ENCODE results near the gene ZNF423.
"Not testable (repeated sequence)": the region's sequence is repeated elsewhere in the genome, so short reads cannot be mapped to it uniquely, and the experiment has no call there.

Gene ZNF423

DNA sequence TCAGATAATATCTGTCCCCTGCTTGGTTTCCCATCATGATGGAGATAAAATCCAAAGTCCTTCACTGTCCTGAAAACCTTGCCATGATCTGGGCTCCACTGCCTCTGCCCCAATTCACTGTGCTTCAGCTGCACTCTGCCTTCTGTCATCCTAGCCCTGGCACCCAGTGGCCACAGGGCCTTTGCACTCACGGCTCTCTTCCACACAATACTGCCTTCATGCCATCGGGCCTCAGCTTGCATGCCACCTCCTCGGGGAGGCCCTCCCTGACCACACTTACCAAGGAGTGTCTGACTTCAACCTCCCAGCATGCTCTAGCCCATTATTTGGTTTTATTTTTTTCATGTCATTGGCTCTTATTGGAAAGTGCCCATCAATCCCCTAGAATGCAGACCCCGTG is 336.2 kb downstream of the ZNF423 start:
- no peak for FAIRE-seq
- TF ChIP-seq POU2F2 (IDR thresholded peaks at IDR 0.05; ENCODE audit: low read depth, low read length) = no peak
- TF ChIP-seq POLR2AphosphoS5 (IDR thresholded peaks at IDR 0.05; ENCODE audit: low read depth, low read length) = no peak
- TF ChIP-seq PAX5 (IDR thresholded peaks at IDR 0.05; ENCODE audit: insufficient read depth, low read length, severe bottlenecking) = no peak
- TF ChIP-seq POLR2A (IDR thresholded peaks at IDR 0.05; ENCODE audit: low read depth, low read length) = no peak
- DNase-seq (ENCODE audit: insufficient read length, low spot score) = no peak

DNA sequence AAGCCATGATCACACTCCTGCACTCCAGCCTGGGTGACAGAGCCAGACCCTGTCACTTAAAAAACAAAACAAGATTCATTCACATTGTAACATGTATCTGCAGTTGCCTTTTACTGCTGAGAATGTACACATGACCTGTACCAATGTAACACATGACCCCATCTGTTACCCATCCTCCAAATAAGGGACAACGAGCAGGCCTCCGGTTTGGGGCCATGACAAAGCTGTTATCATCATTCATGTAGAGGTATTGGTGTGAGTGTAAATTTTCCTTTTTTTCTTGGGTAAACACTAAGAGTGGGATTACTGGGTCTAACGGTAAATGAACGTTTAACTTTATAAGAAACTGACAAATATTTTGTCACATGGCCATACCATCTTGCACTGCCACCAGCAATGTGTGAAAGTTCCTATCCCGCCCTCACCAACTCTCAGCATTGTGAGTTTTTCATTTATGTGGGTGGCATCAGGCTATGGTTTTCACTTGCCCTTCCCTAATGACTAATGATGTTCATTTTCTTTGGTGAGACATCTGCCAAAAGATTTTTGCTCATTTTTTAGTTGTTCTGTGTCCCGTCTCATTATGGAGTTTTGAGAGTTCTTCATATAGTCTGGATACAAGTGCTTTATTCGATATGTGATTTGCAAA is 336.8 kb downstream of the ZNF423 start:
- TF ChIP-seq SPI1 (IDR thresholded peaks at IDR 0.05; ENCODE audit: low read depth, low read length) (no peak), POLR2AphosphoS5 (IDR thresholded peaks at IDR 0.05; ENCODE audit: low read depth, low read length) (no peak), TAF1 (IDR thresholded peaks at IDR 0.05; ENCODE audit: low read depth, low read length) (no peak), PAX5 (IDR thresholded peaks at IDR 0.05; ENCODE audit: insufficient read depth, low read length, severe bottlenecking) (no peak)
- DNase-seq (ENCODE audit: insufficient read length, low spot score) (no peak), FAIRE-seq (no peak)

DNA sequence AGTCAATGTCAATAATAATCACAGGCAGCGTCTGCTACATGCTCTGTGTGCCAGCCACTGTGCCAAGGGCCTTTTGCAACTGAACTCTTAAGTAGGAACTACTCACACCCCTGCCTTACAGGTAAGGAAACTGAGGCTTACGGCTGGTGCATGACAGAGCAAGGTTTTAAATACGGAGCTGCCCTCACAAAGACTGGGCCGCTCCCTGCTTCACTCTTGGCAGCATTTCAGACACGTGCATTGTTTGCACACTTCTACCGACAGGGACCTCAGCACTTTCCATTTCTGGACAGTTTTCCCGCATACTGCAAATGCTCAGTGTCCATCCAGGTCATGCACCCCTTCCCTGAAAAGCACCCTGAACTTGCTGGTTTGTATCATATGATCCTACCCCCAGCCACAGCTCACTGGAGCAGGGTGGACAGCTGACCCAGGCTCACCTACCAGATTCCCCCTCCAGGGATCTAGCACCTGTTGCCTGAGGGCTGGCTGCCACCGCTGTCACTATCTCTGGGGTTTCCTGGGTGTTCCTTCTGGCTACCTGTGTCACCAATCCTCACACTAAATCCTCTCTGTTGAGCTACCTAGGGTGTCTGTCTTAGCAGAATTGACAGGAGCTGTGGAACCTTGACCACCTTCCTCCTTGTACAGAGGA is 339.4 kb downstream of the ZNF423 start:
- TF ChIP-seq PAX5 (IDR thresholded peaks at IDR 0.05; ENCODE audit: insufficient read depth, low read length, severe bottlenecking) (no peak), POLR2AphosphoS5 (IDR thresholded peaks at IDR 0.05; ENCODE audit: low read depth, low read length) (no peak), POU2F2 (IDR thresholded peaks at IDR 0.05; ENCODE audit: low read depth, low read length) (no peak), POLR2A (IDR thresholded peaks at IDR 0.05; ENCODE audit: low read depth, low read length) (no peak), TAF1 (IDR thresholded peaks at IDR 0.05; ENCODE audit: low read depth, low read length) (no peak), SPI1 (IDR thresholded peaks at IDR 0.05; ENCODE audit: low read depth, low read length) (no peak)
- FAIRE-seq (no peak), DNase-seq (ENCODE audit: insufficient read length, low spot score) (no peak)

DNA sequence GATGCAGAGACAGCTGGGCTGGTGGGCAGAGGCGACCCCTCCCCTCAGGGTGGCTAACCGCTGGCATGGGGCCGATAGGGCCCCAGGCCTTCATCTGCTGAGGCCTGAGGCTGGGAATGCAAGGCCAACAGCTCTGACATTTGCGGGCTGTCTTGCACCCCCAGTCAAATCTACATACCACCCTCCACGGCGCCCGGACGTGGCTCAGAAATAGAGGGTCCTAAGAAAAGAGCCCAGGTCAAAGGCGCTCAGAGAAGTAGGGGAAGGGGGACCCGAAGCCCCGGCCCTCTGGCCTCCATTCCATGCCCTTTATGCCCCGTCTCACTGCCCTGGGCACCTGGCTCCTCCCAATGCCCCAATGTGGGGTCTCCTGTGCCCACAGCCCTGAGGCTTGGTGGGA is 340.1 kb downstream of the ZNF423 start:
- DNase-seq (ENCODE audit: insufficient read length, low spot score) = no peak
- TF ChIP-seq TAF1 (IDR thresholded peaks at IDR 0.05; ENCODE audit: low read depth, low read length) (no peak), SPI1 (IDR thresholded peaks at IDR 0.05; ENCODE audit: low read depth, low read length) (no peak), POLR2AphosphoS5 (IDR thresholded peaks at IDR 0.05; ENCODE audit: low read depth, low read length) (no peak), PAX5 (IDR thresholded peaks at IDR 0.05; ENCODE audit: insufficient read depth, low read length, severe bottlenecking) (no peak), POLR2A (IDR thresholded peaks at IDR 0.05; ENCODE audit: low read depth, low read length) (no peak), POU2F2 (IDR thresholded peaks at IDR 0.05; ENCODE audit: low read depth, low read length) (no peak)
- no peak for FAIRE-seq

DNA sequence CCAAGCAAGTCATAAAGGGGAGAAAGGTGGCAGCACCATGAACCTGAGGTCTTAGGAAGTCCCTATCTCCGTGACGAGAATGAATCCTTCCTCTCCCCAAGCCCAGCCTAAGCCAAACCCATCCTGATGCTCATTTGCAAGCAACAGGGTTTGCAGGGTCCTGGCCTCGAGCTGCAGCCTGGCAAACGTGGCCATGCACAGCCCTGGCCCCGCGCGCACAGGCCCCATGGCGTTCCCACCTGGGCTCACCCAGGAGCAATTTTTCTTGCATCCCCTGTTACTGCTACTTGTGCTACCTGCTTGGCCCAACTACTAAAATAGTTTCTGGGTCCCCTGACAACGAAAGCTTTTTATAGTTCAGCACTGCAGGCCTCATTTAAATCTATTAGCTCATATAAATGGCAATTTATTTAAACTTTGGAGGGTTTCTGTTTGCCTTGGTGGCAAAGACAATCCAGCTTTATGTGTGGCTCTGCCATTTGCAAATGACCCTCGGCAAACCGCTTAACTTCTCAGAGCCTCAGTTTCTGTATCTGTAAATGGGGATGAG is 340.8 kb downstream of the ZNF423 start:
- no peak for DNase-seq (ENCODE audit: insufficient read length, low spot score)
- TF ChIP-seq PAX5 (IDR thresholded peaks at IDR 0.05; ENCODE audit: insufficient read depth, low read length, severe bottlenecking) (no peak), TAF1 (IDR thresholded peaks at IDR 0.05; ENCODE audit: low read depth, low read length) (no peak)
- FAIRE-seq = no peak

DNA sequence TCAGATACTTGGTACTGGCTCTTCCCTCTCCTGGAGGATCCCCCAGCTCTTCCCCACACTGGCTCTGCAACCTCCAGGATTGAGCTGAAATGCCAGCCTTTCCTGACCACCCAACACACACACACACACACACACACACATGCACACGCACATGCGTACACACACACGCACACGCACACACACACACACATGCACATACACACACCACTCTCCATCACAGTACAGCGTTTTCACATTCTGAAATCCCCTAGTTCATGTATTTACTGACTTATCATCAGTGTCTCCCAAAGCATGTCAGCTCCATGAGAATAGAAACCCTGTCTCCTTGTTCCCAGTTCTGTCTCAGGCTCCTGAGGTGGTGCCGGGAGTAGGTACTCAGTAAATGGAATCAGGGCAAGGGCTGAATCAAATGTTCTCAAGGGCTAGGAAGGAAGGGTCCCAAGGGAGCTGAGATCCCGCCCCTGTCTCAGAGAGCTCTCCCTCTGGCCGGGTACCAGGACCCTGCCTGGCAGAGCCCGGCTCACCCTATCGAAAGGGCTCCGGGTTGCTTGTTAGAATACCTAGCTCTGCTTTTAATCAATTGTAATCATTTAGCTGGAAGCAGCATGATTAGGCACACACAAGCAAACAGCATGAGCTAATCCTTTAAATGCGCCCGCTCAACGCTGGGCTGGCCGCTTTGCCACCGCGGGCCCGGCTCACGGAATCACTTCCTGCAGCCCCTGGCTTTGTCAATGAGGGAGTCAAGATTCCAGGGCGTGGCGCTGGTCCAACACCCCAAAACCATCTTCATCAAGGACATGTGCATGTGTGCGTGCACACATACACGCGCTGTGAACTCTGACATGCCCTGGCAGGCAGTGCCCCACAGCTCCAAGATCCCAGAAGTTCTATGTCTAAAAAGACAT is 341.6 kb downstream of the ZNF423 start:
- no peak for FAIRE-seq
- TF ChIP-seq TAF1 (IDR thresholded peaks at IDR 0.05; ENCODE audit: low read depth, low read length) (no peak), PAX5 (IDR thresholded peaks at IDR 0.05; ENCODE audit: insufficient read depth, low read length, severe bottlenecking) (no peak), POU2F2 (IDR thresholded peaks at IDR 0.05; ENCODE audit: low read depth, low read length) (no peak), SPI1 (IDR thresholded peaks at IDR 0.05; ENCODE audit: low read depth, low read length) (no peak), POLR2AphosphoS5 (IDR thresholded peaks at IDR 0.05; ENCODE audit: low read depth, low read length) (no peak), POLR2A (IDR thresholded peaks at IDR 0.05; ENCODE audit: low read depth, low read length) (no peak)
- DNase-seq (ENCODE audit: insufficient read length, low spot score) = no peak

DNA sequence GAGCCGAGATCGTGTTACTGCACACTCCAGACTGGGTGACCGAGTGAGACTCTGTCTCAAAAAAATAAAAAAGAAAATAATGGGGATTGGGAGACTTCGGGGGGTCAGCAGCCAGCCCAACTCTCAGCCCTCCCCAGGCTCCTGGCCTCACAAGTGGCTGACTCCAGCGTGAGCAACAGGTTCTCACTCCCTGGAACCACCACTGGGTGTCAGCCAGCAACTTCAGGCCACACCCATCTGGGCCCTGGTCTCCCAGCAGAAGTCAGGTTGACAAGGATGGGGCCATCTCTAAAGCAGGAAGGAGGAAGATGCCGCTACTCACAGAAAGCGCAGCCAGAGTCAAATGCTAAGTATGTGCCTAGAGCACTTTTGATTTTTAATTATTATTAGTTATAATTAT is 342.9 kb downstream of the ZNF423 start:
- no peak for DNase-seq (ENCODE audit: insufficient read length, low spot score)

DNA sequence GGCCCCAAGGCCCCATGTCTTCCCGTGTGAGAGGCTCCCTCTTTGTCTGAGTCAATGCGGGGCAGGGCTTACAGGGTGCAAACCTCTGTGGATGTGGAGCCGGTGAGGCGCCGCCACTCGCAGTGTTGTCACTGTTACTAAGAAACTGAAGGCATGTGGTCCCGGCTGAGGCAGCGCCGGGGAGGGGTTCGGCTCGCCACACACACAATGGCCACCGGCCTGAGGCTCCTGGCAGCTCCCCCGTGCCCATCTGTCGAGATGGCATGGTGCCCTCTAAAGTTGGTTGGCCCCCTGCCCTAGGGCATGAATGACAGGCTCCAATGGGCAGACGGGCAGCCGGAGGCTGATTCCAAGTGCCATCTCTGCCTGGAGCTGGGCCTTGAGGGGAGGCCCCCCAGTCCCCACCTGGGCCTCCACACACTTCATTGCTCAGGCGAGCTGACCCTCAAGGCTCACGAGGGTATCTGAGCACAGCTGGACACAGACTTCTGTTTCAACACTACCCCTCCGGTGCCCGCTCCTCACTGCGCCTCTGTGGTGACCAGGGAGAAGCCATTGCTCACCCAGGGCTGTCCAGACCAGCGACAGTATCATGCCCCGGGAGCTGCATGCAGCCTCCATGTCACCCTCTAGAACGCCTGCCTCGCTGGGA is 345.1 kb downstream of the ZNF423 start:
- FAIRE-seq (no peak), DNase-seq (ENCODE audit: insufficient read length, low spot score) (no peak)
- TF ChIP-seq TAF1 (IDR thresholded peaks at IDR 0.05; ENCODE audit: low read depth, low read length) = no peak
- no peak for TF ChIP-seq PAX5 (IDR thresholded peaks at IDR 0.05; ENCODE audit: insufficient read depth, low read length, severe bottlenecking)
- no peak for TF ChIP-seq SPI1 (IDR thresholded peaks at IDR 0.05; ENCODE audit: low read depth, low read length)
- no peak for TF ChIP-seq POLR2AphosphoS5 (IDR thresholded peaks at IDR 0.05; ENCODE audit: low read depth, low read length)

More for the DNA sequence above, 342.9 kb downstream of the ZNF423 start:
- TF ChIP-seq POU2F2 (IDR thresholded peaks at IDR 0.05; ENCODE audit: low read depth, low read length) (no peak), POLR2A (IDR thresholded peaks at IDR 0.05; ENCODE audit: low read depth, low read length) (no peak), PAX5 (IDR thresholded peaks at IDR 0.05; ENCODE audit: insufficient read depth, low read length, severe bottlenecking) (no peak), POLR2AphosphoS5 (IDR thresholded peaks at IDR 0.05; ENCODE audit: low read depth, low read length) (no peak), SPI1 (IDR thresholded peaks at IDR 0.05; ENCODE audit: low read depth, low read length) (no peak), TAF1 (IDR thresholded peaks at IDR 0.05; ENCODE audit: low read depth, low read length) (no peak)
- FAIRE-seq = no peak

DNA sequence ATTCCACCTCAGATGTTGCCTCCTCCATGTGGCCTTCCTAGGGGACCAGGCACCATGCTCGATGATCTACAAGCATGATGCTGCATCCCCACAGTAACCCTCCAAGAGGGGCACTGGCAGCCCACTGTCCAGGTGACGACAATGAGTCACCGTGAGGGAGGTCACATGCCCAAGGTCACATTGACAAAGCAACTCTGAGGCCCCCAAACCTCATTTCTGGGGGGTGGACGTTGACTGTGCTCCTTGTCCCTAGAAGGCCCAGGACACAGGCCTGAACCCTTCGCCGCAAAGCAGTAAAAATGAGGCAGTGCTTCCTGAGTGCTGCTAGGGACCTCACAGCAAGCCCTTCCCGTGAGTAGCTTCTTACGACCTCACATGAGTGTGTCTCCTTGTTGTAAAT is 345.8 kb downstream of the ZNF423 start:
- DNase-seq (ENCODE audit: insufficient read length, low spot score) (no peak), FAIRE-seq (no peak)
- TF ChIP-seq POLR2AphosphoS5 (IDR thresholded peaks at IDR 0.05; ENCODE audit: low read depth, low read length) = no peak
- TF ChIP-seq POU2F2 (IDR thresholded peaks at IDR 0.05; ENCODE audit: low read depth, low read length) = no peak
- no peak for TF ChIP-seq TAF1 (IDR thresholded peaks at IDR 0.05; ENCODE audit: low read depth, low read length)
- TF ChIP-seq POLR2A (IDR thresholded peaks at IDR 0.05; ENCODE audit: low read depth, low read length) = no peak
- no peak for TF ChIP-seq PAX5 (IDR thresholded peaks at IDR 0.05; ENCODE audit: insufficient read depth, low read length, severe bottlenecking)
- TF ChIP-seq SPI1 (IDR thresholded peaks at IDR 0.05; ENCODE audit: low read depth, low read length) = no peak

DNA sequence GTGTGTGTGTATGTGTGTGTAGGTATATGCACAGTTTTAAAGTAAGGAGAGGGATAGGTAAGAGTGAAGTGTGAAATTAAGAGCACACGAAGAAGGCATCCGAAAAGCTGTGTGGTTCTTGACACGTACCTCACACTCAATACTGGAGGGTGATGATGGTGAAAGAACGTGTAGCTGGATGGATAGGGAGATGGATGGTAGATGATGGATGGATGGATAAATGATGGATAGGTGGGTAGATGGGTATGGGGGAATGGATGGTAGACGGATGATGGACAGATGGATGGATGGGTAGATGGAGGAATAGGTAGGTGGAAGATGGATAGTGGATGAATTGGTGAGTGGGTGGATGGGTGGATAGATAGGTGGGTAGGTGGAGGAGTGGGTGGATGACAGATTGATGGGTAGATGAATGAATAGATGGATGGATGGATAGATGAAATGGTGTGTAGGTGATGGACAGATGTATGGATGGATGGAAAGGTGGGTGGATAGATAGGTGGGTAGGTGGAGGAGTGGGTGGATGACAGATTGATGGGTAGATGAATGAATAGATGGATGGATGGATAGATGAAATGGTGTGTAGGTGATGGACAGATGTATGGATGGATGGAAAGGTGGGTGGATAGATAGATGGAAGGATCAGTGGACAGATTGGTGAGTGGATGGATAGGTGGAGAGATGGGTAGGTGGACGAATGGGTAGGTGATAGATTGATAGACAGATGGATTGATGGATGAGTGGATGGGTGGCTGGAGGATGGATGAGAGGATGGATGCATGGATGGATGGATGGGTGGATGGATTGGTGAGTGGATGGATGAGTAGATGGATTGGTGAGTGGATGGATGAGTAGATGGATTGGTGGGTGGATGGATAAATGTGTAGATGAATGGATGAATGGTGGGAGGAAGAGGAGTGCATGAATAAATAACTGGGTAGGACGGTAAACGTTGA is 349.6 kb downstream of the ZNF423 start:
- not testable (repeated sequence) for DNase-seq (ENCODE audit: insufficient read length, low spot score); FAIRE-seq

All from GM12891 (cell line).